GM18870 (cell line): ENCODE results near the gene IDH3A.
"Not testable (repeated sequence)": the region's sequence is repeated elsewhere in the genome, so short reads cannot be mapped to it uniquely, and the experiment has no call there.

Source experiments
- ATAC-seq: cut with Tn5 transposase; IDR thresholded peaks from one replicate; pipeline ENCODE4 v1.9.1; 2021; ENCODE audit warnings: moderate library complexity; ENCODE audit not compliant: unreplicated experiment

IDH3A gene

GRCh38 chr15:78129077-78129750 is 19.9 kb upstream of the IDH3A start:
- no peak for ATAC-seq

- ATAC-seq: no peak
Measured at GRCh38 chr15:78129751-78130287, 19.3 kb upstream of the IDH3A start.

- no peak for ATAC-seq
Measured at GRCh38 chr15:78130466-78131294, 18.5 kb upstream of the IDH3A start.

- ATAC-seq: no peak
Measured at GRCh38 chr15:78131295-78132061, 17.7 kb upstream of the IDH3A start, which contains the start of gene CIB2. TSS of gene CIB2 (minus strand) at chr15:78131445. CDS start at chr15:78131215, 230 bp downstream.

- ATAC-seq: no peak
Measured at GRCh38 chr15:78133801-78134200, 15.4 kb upstream of the IDH3A start.

GRCh38 chr15:78139578-78139977 is 9.6 kb upstream of the IDH3A start:
- ATAC-seq: no peak

- ATAC-seq: no peak
Measured at GRCh38 chr15:78140292-78140691, 8.9 kb upstream of the IDH3A start.

GRCh38 chr15:78142332-78142731 is 6.8 kb upstream of the IDH3A start:
- no peak for ATAC-seq

- ATAC-seq: no peak
Measured at GRCh38 chr15:78146425-78147154, 2.6 kb upstream of the IDH3A start.

- no peak for ATAC-seq
Measured at GRCh38 chr15:78147566-78147965, 1.6 kb upstream of the IDH3A start.

GRCh38 chr15:78148392-78149067 is 632 bp upstream of the IDH3A start:
- peak; percentile 16 for ATAC-seq

- peak; percentile 22 for ATAC-seq
Measured at GRCh38 chr15:78149805-78150751, 916 bp downstream of the IDH3A start.

- not testable (repeated sequence) for ATAC-seq
Measured at GRCh38 chr15:78151075-78151474, 1.9 kb downstream of the IDH3A start.

- ATAC-seq: no peak
Measured at GRCh38 chr15:78154955-78155354, 5.8 kb downstream of the IDH3A start.

GRCh38 chr15:78155355-78155939 is 6.3 kb downstream of the IDH3A start:
- ATAC-seq: no peak

GRCh38 chr15:78156653-78157052 is 7.5 kb downstream of the IDH3A start:
- ATAC-seq: no peak

- ATAC-seq: no peak
Measured at GRCh38 chr15:78157203-78157602, 8.0 kb downstream of the IDH3A start.

GRCh38 chr15:78159395-78159794 is 10.2 kb downstream of the IDH3A start:
- ATAC-seq: no peak
